ENCODE measurements around the gene YIPF5. TPM values are rescaled to one million over a fixed set of nuclear protein-coding genes. Genes with fewer than 3 reads are reported as not detected.

YIPF5 gene
- total RNA-seq = 10 to 100 TPM; 46.6 to 52.3 TPM

DNA sequence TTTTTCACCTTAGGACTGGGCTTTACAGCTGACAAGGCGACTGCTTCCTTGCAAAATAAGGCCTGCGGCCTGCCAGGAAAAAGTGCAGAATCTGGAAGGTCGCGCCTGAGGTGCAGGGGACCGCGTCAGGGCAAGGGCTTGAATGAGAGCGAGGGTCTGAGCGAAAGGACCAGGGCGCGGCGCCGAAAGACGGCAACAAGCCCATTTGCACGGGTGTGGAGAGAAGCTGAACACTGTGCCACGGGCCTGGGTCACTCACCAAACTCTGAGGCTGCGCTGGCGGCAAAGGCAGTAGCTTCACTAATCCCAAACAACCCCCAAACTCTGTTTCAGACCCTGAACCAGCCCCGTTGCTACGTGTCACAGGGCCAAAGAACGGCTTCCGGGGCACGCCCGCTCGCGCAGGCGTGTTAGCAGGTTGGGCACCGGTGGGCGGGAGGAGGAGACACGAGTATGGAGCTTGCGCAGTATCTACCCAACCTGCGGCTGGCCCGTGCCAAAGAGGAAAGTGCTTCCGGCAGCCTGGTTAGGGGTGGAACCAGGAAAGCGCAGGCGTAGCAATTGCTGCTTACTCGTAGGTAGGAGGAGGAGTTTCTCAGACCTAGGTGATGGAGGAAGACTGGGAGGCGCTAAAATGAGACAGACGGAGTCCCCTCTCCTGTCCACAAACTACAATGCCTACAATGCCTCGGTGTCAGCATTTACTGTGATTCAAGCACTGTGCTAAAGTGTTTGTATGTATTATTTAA is at the start of gene YIPF5, which contains the start of gene KCTD16:
YIPF5 (minus strand) TSS at position 384 of the 749 bp plus-strand sequence. CDS start 704 bp downstream, outside the sequence.
KCTD16 (plus strand) TSS at position 598 of the 749 bp plus-strand sequence.

Other genes starting within 250 kb of the YIPF5 start
- not detected for gene KCTD16, start 214 bp upstream of the YIPF5 start, total RNA-seq